SKM-1 (cell line): Measurements from ENCODE around the gene DEFB119.
"Not testable (repeated sequence)": the region's sequence is repeated elsewhere in the genome, so short reads cannot be mapped to it uniquely, and the experiment has no call there.

Experiments
- DNase-seq: peaks from one replicate; lab custom pipeline; 2025; ENCODE audit not compliant: unreplicated experiment; lab: John Stamatoyannopoulos, UW

DEFB119 gene, protein sequence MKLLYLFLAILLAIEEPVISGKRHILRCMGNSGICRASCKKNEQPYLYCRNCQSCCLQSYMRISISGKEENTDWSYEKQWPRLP

DNA sequence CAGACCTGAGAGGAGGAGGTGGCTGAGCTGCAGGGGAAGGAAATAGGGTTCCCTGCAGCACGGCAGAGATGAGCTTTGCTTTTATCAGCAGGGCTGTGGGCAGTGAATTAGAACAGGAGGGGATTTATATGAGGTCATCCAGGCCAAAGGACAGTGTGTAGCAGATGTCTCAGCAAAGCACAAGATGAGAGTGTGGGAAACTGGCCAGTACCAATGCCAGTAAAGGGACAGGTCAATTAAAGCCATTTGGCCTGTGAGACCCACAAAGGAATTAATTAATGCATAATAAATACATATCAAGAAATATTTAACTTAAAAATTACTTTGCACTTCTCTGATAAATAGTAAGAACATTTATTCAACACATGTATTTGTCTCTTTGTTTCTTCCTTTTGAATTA is at the start of gene DEFB119:
DEFB119 (minus strand) TSS at position 101 of the 400 bp plus-strand sequence. CDS start 107 bp downstream, outside the sequence.
- DNase-seq, result no peak

DNA sequence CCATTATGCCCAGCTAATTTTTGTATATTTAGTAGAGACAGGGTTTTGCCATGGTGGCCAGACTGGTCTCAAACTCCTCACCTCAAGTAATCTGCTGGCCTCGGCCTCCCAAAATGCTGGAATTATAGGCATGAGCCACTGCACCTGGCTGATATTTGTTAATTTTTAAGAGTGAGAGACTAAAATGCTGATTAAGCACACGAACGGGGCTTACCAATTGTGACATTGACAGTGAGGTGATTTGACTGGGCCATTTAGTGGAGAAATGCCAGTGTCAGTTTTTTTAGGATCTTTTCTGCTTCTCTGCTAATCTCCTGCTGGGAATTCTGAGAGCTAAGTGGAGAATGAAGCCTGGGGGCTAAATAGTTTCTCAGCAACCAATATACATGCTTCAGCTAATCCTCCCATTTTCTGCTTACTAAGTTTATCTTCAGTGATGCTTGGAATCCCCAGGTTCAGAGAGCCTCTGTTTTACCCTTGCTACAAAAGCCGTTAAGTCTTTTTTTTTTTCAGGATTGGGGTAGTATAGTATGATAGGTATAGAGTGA is 40.3 kb upstream of the DEFB119 start:
- DNase-seq, result no peak

DNA sequence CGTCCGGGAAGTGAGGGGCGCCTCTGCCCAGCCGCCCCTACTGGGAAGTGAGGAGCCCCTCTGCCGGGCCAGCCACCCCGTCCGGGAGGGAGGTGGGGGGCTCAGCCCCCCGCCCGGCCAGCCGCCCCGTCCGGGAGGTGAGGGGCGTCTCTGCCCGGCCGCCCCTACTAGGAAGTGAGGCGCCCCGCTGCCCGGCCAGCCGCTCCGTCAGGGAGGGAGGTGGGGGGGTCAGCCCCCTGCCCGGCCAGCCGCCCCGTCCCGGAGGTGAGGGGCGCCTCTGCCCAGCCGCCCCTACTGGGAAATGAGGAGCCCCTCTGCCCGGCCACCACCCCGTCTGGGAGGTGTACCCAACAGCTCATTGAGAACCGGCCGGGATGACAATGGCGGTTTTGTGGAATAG is 37.2 kb upstream of the DEFB119 start:
- DNase-seq, result not testable (repeated sequence)

DNA sequence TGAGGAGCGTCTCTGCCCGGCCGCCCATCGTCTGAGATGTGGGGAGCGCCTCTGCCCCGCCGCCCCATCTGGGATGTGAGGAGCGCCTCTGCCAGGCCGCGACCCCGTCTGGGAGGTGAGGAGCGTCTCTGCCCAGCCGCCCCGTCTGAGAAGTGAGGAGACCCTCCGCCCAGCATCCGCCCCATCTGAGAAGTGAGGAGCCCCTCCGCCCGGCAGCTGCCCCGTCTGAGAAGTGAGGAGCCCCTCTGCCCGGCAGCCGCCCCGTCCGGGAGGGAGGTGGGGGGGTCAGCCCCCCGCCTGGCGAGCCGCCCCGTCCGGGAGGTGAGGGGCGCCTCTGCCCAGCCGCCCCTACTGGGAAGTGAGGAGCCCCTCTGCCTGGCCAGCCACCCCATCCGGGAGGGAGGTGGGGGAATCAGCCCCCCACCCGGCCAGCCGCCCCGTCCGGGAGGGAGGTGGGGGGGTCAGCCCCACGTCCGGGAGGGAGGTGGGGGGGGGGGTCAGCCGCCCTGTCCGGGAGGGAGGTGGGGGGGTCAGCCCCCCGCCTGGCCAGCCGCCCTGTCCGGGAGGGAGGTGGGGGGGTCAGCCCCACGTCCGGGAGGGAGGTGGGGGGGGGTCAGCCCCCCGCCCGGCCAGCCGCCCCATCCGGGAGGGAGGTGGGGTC is 36.6 kb upstream of the DEFB119 start:
- not testable (repeated sequence) for DNase-seq

DNA sequence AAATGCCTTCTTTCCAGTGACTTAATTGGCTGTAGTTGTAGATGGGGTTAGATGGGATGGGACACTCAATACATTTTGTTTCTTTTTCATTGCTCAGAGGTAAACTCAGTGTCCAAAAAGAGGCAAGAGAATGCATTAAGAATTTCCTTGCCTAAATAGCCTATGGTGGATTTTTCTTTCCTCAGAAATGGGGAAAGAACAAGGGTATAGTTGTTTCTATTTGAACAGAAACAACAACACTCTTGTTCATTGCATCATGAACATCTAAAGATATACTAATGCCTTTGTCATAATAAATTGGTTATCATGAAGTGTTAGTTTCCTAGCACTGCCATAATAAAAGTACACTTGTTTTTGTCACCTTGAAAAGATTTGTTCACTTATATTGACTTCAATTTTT is 35.4 kb upstream of the DEFB119 start:
- no peak for DNase-seq

DNA sequence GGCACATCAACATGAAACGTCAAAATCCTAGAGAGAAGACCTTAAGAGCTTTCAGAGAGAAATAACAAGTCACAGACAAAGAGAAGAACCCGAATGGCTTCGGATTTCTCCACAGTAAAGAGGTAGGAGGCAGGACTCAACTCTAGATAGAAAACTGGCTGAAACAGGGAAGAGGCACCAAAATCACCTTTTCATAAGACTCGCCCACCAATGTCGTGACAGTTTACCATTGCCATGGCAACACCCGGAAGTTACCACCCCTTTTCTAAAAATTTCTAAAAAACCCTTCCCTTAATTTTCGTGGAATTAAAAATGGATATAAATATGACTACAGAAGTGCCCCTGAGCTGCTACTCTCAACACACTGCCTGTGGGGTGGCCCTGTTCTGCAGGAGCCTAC is 27.9 kb upstream of the DEFB119 start:
- no peak for DNase-seq

DNA sequence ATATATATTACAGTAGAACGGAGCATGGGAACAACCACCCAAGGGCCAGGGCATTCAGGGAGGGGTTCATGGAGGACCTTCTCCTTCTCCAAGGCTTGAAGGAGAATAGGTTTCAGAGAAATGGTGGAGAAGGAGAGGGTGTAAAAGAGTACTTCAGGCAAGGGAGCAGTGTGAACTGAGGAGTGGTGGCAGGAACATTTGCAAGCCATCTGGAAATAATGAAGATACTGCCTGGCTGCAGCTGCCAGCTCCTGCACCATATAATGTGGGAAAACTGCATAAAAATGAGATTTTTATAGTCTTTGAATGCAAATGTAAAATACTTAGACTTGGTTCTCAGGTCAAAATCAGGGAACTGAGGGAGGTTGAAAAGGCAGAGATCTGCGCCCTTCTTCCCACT is 25.3 kb upstream of the DEFB119 start:
- no peak for DNase-seq

DNA sequence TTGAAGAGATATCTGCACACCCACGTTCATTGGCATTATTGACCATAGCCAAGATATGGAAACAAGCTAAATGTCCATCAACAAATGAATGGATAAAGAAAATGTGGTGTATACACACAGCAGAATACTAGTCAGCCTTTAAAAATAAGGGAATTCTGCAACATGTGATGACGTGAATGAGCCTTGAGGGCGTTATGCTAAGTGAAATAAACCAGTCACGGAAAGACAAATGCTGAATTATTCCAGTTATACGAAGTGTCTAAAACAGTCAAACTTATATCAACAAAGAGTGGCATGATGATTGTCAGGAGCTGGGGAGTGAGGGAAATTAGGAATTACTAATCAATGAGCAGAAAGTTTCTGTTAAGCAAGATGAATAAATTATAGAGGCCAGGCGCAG is 24.0 kb upstream of the DEFB119 start:
- DNase-seq, result no peak

DNA sequence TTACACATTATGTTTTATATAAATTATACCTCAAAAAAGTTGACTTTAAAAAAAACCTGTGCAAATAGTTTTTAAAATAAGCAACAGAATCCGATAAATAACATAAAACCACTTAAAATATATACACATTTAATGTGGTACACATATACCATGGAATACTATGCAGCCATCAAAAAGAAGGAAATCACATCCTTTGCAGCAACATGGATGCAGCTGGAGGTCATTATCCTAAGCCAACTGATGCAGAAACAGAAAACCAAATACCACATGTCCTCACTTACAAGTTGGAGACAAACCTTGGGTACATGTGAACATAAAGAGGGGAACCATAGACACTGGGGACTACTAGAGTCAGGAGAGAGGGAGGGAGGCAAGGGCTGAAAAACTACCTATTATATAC is 19.6 kb upstream of the DEFB119 start:
- no peak for DNase-seq

DNA sequence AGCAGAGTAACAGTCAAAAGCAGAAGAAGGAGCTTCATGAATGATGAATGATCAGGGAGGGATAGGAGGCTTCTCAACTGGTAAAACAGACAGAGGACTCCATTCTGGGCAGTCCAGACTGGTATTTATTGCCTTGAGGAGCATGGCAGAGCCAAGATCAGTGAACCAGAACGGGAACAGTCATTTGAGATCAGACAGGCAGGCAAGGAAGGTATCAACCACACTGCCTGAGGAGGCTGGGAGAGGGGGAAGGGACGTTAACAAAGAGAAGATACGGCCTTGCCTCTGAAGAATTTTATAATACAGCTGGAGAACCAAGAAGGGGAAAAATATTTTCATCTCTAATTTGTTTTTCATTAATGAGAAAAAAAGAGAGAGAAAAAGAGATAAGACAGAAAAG is 15.7 kb upstream of the DEFB119 start, which contains the start of gene DEFB121:
DEFB121 (minus strand) TSS at position 101 of the 400 bp plus-strand sequence; CDS start at position 38, 63 bp downstream.
- DNase-seq, result no peak

DNA sequence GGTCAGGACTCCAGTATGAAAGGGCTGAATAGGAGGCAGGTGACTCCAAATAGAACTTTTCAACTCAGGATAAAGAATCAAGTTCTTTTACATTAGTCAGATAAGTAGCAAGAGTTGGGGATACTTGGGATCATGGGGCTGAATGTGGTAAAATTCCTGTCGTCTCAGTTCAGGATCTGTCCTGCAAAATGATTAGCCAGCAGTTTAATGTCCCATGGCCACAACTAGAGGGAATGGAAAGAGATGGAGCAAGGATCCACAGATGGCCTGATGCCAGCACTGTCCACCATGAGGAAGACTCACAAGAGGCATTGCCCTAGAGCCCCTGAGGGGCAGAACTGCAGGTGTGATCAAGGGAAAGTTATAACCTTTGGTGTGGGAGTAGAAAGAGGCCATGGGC is 13.5 kb upstream of the DEFB119 start:
- no peak for DNase-seq

DNA sequence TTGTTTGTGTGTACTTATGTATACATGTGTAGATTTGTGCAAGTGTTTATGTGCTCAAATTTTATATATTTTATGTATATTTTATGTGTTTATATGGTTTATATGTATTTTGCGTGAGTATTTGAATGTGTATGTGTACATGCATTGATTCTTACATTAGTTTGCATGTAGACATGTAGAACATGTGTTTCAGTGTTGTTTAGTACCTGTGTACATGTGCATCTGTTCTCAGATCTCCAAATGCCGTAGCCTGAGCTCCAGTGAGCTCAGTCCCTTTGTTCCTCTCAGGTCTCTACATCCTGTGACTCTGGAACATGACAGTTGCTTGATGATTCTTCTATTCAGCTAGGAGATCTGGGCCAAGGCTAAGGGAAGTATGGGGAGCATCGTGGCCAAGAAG is 4.5 kb upstream of the DEFB119 start:
- DNase-seq, result no peak

DNA sequence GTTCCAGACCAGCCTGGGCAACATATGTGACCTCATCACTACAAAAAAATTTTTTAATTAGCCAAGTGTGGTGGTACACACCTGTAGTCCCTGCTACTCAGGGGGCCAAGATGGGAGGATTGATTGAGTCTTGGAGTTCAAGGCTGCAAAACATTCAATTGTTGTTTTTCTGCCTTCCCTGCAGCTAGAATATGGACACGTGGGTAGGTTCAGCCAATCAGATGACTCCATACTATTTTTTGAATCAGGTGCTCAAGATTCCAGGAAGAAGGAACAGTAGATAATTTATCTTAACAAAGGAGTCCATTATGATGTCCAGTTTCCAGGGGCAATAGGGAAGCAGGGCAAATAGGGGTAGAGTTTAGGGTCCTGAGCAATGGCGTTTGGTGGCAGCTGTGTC is 2.4 kb upstream of the DEFB119 start:
- no peak for DNase-seq

DNA sequence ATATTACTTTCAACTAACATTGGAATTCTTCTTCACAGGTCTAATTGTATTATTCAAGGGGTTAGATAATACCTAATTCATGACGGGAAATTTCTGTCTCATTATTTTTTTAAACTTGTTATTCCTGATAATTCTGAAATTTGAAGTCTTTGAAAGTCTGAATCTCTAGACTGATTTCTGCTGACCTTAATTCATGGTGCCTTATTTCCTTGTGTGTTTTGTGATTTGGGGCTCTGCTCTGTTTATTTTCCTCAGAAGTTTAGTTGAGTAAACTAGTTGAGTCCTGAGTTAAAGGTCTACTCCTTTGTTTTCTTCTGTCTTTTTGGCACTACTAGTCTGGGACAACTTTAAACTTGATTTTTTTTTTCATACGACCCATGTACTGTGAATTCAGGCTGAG is 16.0 kb downstream of the DEFB119 start:
- DNase-seq, result no peak

DNA sequence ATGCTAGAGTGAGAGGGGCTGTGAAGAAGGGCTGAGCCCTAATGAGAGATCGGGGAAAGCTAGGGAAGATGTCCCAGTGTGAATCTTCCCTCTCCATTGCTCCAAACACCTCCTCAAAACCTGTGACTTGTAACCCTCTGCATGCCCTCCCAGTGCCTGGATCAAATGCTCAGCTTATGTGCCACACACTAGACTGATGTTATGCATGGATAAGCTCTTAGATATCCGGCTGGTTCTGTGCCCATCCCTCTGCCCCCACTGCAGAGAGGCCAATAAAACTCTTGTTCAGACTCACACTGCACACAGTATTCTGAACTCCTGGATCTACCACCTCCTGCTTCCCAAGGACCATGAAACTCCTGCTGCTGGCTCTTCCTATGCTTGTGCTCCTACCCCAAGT is 22.1 kb downstream of the DEFB119 start, which contains the start of gene DEFB118:
DEFB118 (plus strand) TSS at position 301 of the 400 bp plus-strand sequence; CDS start at position 351, 50 bp downstream.
- no peak for DNase-seq

DNA sequence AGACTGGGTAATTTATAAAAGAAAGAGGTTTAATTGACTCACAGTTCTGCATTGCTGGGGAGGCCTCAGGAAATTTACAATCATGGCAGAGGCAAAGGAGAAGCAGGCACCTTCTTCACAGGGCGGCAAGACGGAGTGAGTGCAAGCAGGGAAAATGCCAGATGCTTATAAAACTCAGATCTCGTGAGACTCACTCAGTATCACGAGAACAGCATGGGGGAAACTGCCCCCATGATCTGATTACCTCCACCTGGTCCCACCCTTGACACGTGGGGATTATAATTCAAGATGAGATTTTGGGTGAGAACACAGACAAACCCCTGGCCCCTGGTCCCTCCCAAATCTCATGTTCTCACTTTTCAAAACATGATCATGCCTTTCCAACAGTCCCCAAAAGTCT is 26.1 kb downstream of the DEFB119 start:
- DNase-seq, result not testable (repeated sequence)

DNA sequence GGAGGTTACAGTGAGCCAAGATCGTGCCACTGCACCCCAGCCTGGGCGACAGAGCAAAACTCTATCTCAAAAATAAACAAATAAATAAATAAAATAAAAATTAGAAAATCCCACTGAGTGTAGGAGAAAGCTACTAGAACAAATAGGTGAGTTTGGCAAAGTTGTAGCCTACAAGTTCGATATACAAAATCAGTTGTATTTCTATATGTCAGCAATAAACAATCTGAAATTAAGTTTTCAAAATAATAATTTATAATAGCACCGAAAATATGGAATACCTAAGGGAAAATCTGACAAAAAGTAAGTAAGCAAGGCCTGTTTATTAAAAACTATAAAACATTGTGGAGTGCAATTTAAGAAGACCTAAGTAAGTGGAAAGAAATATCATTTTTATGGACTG is 27.1 kb downstream of the DEFB119 start:
- DNase-seq, result no peak

DNA sequence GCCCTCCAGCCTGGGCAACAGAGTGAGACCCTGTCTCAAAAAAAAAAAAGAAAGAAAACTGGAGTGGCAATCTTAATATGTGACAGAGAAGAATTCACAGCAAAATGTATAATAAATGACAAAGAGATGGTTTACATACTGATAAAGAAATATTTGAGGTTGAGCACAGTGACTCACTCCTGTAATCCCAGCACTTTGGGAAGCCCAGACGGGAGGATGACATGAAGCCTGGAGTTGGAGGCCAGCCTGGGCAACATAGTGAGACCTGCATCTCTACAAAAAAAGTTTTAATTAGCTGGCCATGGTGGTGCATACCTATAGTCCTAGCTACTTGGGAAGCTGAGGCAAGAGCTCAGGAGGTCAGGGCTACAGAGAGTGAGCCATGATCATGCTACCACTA is 34.4 kb downstream of the DEFB119 start:
- no peak for DNase-seq

DNA sequence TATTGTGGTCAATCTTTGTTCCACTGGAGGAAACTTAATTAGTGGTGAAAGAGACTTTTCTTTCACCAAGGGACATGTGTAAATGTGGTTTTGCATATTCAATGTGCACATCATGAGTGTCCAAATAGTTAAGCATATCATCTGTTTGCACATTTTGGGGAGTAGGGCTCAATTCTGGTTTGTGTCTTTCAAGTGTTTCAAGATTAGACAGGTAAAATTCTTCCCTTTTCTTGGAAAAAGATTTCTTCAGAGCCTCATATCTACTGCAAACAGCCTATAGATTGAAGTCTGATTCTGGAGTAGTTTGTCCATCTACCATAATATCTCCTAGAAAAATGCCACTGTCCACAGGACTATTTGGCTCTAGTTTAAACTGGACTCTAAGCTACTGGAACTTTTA is 48.9 kb downstream of the DEFB119 start:
- no peak for DNase-seq

DNA sequence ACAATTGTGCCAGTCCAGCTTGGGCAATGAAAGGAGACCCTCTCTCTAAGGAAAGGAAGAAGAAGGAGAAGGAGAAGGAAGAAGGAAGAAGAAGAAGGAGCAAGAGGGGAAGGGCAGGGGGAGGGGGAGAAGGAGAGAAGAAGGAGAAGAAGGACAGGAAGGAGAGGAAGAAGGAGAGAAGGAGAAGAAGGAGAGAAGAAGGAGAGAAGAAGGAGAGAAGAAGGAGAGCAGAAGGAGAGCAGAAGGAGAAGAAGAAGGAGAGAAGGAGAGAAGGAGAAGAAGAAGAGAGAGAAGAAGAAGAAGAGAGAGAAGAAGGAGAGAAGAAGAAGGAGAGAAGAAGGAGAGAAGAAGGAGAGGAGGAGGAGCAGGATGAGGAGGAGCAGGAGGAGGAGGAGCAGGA is 59.5 kb downstream of the DEFB119 start:
- DNase-seq, result no peak
